ENCODE results near the gene PHKA2. TPM values are rescaled to one million over a fixed set of nuclear protein-coding genes. Genes with fewer than 3 reads are reported as not detected.

The PHKA2 gene
- total RNA-seq, 1 donor from 2014 or later, result 18.4 TPM

DNA sequence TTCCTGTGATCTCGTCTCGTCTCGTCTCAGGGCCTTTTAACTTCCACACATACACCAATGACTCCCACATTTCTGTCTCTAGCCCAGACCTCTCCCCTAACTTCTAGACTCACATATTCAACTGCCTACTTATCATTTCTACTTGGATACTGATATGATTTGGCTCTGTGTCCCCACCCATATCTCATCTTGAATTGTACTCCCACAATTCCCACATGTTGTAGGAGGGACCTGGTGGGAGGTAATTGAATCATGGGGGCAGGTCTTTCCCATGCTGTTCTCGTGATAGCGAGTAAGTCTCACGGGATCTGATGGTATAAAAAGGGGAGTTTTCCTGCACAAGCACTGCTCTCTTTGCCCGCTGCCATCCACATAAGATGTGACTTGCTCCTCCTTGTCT lies 8.9 kb downstream of the PHKA2 start:
- no peak for DNase-seq

DNA sequence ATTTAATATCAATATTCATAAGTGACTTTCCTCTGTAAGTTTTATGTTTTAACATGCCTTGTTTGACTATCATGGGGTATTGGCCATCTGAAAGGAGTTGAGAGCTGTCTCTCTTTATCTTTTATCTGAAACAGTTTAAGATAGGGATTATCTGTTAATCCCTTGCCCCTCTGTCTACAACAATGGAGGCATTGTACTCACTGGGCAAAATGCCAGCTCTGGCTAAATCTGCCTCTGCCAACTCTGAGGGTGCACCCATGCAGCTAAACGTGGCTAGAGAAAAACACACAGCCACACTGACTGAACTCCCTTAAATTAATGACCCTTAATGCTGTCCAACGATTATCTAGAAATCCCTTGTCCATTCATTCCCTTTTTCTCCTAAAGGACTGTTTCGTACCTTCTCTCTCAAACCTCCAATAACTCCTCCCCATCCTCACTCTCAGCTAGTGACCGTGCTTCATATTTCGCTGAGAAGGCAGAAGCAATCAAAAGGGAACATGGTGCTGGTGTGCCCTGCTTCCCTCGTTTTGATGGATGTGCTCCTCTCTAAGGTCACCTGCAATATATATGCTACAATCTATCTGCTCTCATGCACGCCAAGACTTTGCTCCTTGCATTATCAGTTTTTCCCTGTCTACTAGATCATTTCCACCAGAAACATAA lies 10.3 kb downstream of the PHKA2 start:
- DNase-seq, result no peak

DNA sequence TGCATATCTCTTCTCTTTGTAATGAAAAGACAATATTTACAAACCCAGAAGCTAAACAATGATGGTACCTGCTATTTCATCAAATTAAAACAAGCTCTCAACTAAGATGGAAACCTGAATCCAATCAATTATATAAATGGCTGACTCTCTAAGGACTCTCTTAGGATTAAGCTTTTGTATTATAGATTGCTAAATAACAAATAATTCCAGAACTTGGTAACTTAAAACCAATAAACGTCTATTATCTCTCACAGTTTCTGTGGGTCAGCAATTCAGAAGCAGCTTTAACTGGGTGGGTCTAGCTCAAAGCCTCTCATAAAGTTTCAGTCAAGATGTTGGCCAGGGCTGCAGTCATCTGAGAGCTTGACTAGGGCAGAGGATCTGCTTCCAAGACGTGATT lies 12.4 kb downstream of the PHKA2 start:
- no peak for DNase-seq

DNA sequence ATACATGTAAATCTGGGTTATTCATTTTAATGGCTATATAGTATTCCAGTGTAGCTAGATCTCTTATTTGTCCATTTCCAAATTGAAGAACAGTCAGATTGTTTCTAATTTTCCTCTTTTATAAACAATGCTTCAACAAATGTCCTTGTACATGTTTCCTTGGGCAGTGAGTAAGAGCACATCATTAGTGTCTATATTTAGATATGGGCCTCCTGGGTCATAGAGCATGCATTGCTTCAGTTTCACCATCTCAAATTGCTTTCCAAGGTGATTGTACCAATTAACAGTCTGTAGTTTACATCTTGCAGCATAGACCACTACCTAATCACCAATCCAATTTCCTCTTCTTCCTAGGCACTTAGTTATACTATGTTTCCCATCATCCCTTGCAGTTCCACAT lies 13.4 kb downstream of the PHKA2 start:
- DNase-seq, result no peak

DNA sequence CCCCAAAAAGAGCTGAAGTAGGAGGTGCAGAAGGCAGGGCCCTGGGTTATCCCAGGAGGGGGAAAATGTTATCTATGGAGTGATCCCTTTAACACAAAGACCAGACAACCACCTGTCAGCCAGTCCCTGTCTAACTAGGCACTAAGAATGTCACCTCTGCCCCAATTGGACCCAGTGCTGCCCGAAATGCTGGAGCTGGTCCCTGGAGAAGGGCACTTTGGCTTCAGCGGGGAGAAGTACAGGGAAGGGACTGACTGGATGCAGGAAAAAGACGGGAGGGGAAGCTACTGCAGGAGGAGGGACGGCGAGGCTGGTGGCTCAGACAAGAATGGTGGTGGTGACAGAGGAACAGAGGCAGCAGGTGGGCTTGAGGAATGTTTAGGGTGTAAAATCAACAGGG lies 17.3 kb downstream of the PHKA2 start:
- no peak for DNase-seq

GRCh38 chrX:18964901-18965300 lies 19.0 kb downstream of the PHKA2 start:
- no peak for DNase-seq

- no peak for DNase-seq
These were observed 19.9 kb downstream of the PHKA2 start for GRCh38 chrX:18964026-18964425.

- no peak for DNase-seq
These were observed 21.6 kb downstream of the PHKA2 start for GRCh38 chrX:18962329-18962728.

GRCh38 chrX:18961686-18962085 lies 22.2 kb downstream of the PHKA2 start:
- no peak for DNase-seq

GRCh38 chrX:18956303-18957032 lies 27.4 kb downstream of the PHKA2 start:
- no peak for DNase-seq

DNA sequence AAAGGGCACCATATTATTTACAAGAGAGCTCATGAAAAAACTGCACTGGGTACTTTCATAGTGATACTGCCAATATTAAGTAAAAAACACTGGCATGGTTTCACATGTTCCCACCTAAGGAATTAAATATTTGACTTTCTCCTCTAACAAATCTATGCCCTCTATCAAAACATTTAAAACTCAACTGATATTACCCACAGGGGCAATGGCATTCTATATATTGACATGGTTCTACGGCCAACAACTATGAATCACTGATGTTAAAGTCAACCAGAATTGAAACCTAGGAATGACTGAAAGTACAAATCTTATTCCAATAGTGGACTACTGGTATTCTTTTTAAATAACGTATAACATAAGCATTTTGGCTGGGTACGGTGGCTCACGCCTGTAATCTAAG lies 28.2 kb downstream of the PHKA2 start:
- no peak for DNase-seq

GRCh38 chrX:18951032-18951431 lies 32.9 kb downstream of the PHKA2 start:
- no peak for DNase-seq

- no peak for DNase-seq
These were observed 34.0 kb downstream of the PHKA2 start for GRCh38 chrX:18949944-18950301.

- DNase-seq, result no peak
These were observed 34.5 kb downstream of the PHKA2 start for GRCh38 chrX:18949291-18949943.

DNA sequence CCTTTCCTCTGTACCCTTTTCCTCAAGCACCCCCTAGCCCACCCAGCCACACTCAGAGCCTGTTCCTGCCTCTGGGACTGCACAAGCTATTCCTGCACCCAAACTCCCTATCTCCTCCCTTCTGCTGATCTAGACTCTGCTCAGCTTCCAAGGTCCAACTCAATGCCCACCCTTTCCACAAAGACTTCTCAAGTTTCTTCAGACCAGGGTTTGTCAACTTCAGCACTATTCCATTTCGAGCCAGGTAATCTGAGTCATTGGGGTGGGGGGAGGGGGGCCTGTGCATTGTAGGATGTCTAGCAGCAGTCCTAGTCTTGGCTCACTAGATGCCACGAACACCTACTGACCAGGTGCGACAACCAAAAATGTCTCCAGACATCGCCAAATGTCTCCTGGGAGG lies 37.3 kb downstream of the PHKA2 start:
- no peak for DNase-seq

DNA sequence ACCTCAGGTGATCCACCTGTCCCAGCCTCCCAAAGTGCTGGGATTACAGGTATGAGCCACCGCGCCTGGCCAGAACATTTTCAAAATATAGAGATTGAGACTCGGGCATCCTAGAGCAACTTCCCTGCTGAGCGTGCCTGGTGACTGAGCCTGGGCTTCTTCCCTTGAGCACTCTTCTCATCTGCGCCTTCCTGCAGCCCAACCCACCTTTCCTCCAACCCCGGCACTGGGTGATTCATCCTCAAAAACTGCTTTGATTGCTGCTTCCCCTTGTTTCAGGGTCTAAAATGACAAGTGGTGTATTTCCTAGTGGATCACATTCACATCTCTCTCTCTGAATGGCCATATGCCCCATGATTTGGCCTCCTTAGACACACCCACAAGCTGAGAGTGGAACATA lies 37.8 kb downstream of the PHKA2 start:
- DNase-seq, result no peak

- DNase-seq, result no peak
These were observed 38.4 kb downstream of the PHKA2 start for GRCh38 chrX:18945483-18945882.

GRCh38 chrX:18944482-18944881 lies 39.4 kb downstream of the PHKA2 start:
- no peak for DNase-seq

GRCh38 chrX:18941896-18942295 lies 42.0 kb downstream of the PHKA2 start:
- DNase-seq, result no peak

DNA sequence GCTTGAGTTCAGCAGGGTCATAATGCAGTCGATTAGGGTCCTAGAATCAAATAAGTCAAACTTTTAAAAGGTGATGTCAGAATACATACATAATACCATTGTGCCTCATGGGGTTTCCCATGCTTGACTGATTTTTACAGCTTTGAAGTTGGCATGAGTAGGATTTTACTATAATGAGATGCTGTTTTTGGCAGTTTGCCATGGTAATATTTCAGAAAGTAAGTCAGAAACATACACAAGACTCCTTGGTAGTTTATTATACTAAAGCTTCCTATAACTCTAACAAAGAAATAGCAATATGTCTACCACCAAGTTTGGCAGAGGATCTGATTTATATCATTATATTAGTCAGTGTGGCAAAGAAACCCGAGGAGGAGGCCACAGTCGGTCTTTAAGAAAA lies 45.2 kb downstream of the PHKA2 start:
- no peak for DNase-seq

DNA sequence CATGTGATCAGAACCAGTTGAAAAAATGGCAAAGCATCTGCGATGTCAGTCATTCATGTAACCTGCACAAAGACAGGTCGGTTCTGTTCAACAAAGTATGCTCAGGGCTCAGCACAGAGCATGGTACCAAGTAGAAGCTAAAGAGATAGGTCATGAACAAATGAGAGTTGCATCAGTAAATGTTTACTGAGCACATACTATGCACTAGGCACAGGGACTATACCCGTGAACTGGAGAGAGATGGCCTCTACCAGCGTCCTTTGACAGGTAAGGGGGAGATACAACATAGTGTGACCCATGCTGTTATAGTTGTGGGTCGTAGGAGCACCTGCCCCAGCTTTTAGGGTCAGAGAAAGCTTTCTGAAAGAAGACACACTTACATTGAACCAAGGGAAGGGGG lies 46.7 kb downstream of the PHKA2 start:
- DNase-seq, result no peak

- no peak for DNase-seq
These were observed 48.0 kb downstream of the PHKA2 start for GRCh38 chrX:18935893-18936292.

DNA sequence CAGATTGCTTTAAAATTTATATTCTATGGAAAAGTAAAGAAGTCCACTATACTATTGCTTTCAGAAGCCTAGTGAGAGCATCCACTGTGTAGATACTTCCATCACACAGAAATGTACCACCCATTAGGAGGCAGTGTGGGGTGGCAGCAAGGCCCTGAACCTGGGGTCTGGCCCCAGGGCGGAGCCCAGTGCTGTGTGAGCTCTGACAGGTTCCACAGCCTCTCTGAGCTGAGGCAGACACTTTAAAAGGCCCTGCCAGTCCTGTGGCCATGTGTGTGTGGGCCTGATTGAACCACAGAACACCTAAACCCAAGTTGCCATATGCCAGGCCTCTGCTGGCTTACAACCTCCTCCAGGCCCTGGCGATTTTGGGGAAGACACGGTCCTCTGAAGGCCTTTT lies 49.2 kb downstream of the PHKA2 start:
- DNase-seq, result no peak

DNA sequence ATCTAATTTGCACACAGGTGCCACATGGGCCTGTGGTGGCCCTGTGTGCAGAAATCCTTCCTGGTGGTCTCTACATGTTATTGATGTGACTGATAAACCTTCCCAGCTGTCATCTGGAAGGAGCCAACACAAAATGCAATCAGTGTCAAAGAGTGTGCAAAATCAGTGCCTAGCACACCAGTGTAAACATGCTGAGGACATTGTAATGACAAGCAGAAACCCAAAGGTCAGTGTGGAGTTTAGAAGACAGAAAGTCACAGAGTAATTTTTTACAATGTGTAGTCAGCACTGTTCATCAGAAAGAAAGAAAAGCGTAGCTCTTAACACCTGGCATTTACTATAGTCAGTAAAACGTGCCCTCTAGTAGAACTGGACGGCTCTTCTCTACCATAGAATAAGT lies 50.3 kb downstream of the PHKA2 start:
- DNase-seq, result no peak

Measured in occipital lobe (tissue), 2 donors.